ENCODE data around the gene CCM2.
A peak's percentile ranks its signal among the peaks of the same experiment; 100 is the strongest.
"Not testable (repeated sequence)": the region's sequence is repeated elsewhere in the genome, so short reads cannot be mapped to it uniquely, and the experiment has no call there.

CCM2 gene

GRCh38 chr7:44982535-44982923 lies 17.5 kb upstream of the CCM2 start:
- no peak for DNase-seq (ENCODE audit: low spot score in 2 of 2)
- Histone ChIP-seq H3K4me1 (peaks cover 10% of the 10 kb centered on the region), H3K9me3 (no peaks in the 10 kb centered on the region), H3K4me3 (no peak overlapping the region), H3K27me3 (ENCODE audit: low read depth) (no peaks in the 10 kb centered on the region), H3K36me3 (replicated peaks) (peaks cover 56% of the 10 kb centered on the region)
- in situ Hi-C loops (cut with MboI; ENCODE audit: low sequenced_read_pairs) = no loop called here

- in situ Hi-C loops (cut with MboI; ENCODE audit: low sequenced_read_pairs) = no loop called here
- peaks cover 56% of the 10 kb centered on the region for H3K36me3 ChIP-seq (replicated peaks)
- peaks cover 14% of the 10 kb centered on the region for H3K4me1 ChIP-seq
- H3K9me3 ChIP-seq = no peaks in the 10 kb centered on the region
- DNase-seq (ENCODE audit: low spot score in 2 of 2) = no peak
- no peaks in the 10 kb centered on the region for H3K27me3 ChIP-seq (ENCODE audit: low read depth)
- H3K4me3 ChIP-seq = no peak overlapping the region
Observed at GRCh38 chr7:44982970-44983369, 17.0 kb upstream of the CCM2 start.

GRCh38 chr7:44983742-44984477 lies 16.1 kb upstream of the CCM2 start:
- Histone ChIP-seq H3K36me3 (replicated peaks) (peaks cover 52% of the 10 kb centered on the region), H3K4me3 (peak overlapping the region; percentile 98), H3K27me3 (ENCODE audit: low read depth) (no peaks in the 10 kb centered on the region), H3K9me3 (no peaks in the 10 kb centered on the region), H3K4me1 (peaks cover 15% of the 10 kb centered on the region)
- DNase-seq (ENCODE audit: low spot score in 2 of 2) = no peak
- in situ Hi-C loops (cut with MboI; ENCODE audit: low sequenced_read_pairs) = no loop called here

- peak overlapping the region; percentile 98 for H3K4me3 ChIP-seq
- H3K36me3 ChIP-seq (replicated peaks) = peaks cover 52% of the 10 kb centered on the region
- no peaks in the 10 kb centered on the region for H3K27me3 ChIP-seq (ENCODE audit: low read depth)
- peaks cover 15% of the 10 kb centered on the region for H3K4me1 ChIP-seq
- in situ Hi-C loops (cut with MboI; ENCODE audit: low sequenced_read_pairs) = no loop called here
- DNase-seq (ENCODE audit: low spot score in 2 of 2) = no peak
- no peaks in the 10 kb centered on the region for H3K9me3 ChIP-seq
Observed at GRCh38 chr7:44984478-44984758, 15.6 kb upstream of the CCM2 start.

GRCh38 chr7:44985033-44985695 lies 14.8 kb upstream of the CCM2 start:
- H3K4me1 ChIP-seq = peaks cover 15% of the 10 kb centered on the region
- no peak for DNase-seq (ENCODE audit: low spot score in 2 of 2)
- no peaks in the 10 kb centered on the region for H3K27me3 ChIP-seq (ENCODE audit: low read depth)
- peak overlapping the region; percentile 98 for H3K4me3 ChIP-seq
- H3K36me3 ChIP-seq (replicated peaks) = peaks cover 52% of the 10 kb centered on the region
- in situ Hi-C loops (cut with MboI; ENCODE audit: low sequenced_read_pairs) = no loop called here
- H3K9me3 ChIP-seq = no peaks in the 10 kb centered on the region

GRCh38 chr7:44985900-44986217 lies 14.1 kb upstream of the CCM2 start:
- peaks cover 19% of the 10 kb centered on the region for H3K4me1 ChIP-seq
- peak overlapping the region; percentile 98 for H3K4me3 ChIP-seq
- H3K9me3 ChIP-seq = no peaks in the 10 kb centered on the region
- no peaks in the 10 kb centered on the region for H3K27me3 ChIP-seq (ENCODE audit: low read depth)
- in situ Hi-C loops (cut with MboI; ENCODE audit: low sequenced_read_pairs) = no loop called here
- peaks cover 52% of the 10 kb centered on the region for H3K36me3 ChIP-seq (replicated peaks)
- DNase-seq (ENCODE audit: low spot score in 2 of 2) = no peak

GRCh38 chr7:44986218-44987053 lies 13.6 kb upstream of the CCM2 start:
- peak; percentile 91 to 97 for DNase-seq (ENCODE audit: low spot score in 2 of 2)
- Histone ChIP-seq H3K36me3 (replicated peaks) (peaks cover 49% of the 10 kb centered on the region), H3K4me3 (peak overlapping the region; percentile 98), H3K9me3 (no peaks in the 10 kb centered on the region), H3K4me1 (peaks cover 20% of the 10 kb centered on the region), H3K27me3 (ENCODE audit: low read depth) (no peaks in the 10 kb centered on the region)
- in situ Hi-C loops (cut with MboI; ENCODE audit: low sequenced_read_pairs) = no loop called here

- H3K4me3 ChIP-seq = peak overlapping the region; percentile 98
- peaks cover 38% of the 10 kb centered on the region for H3K36me3 ChIP-seq (replicated peaks)
- H3K27me3 ChIP-seq (ENCODE audit: low read depth) = no peaks in the 10 kb centered on the region
- in situ Hi-C loops (cut with MboI; ENCODE audit: low sequenced_read_pairs) = no loop called here
- no peaks in the 10 kb centered on the region for H3K9me3 ChIP-seq
- peaks cover 24% of the 10 kb centered on the region for H3K4me1 ChIP-seq
- no peak for DNase-seq (ENCODE audit: low spot score in 2 of 2)
Observed at GRCh38 chr7:44987457-44987856, 12.5 kb upstream of the CCM2 start.

- Histone ChIP-seq H3K27me3 (ENCODE audit: low read depth) (no peaks in the 10 kb centered on the region), H3K9me3 (no peaks in the 10 kb centered on the region), H3K4me1 (peaks cover 24% of the 10 kb centered on the region), H3K4me3 (no peak overlapping the region; the same call in 1 of the 2 replicates), H3K36me3 (replicated peaks) (peaks cover 33% of the 10 kb centered on the region)
- no peak for DNase-seq (ENCODE audit: low spot score in 2 of 2)
- in situ Hi-C loops (cut with MboI; ENCODE audit: low sequenced_read_pairs) = no loop called here
Observed at GRCh38 chr7:44987996-44988395, 12.0 kb upstream of the CCM2 start.

GRCh38 chr7:44988701-44989100 lies 11.3 kb upstream of the CCM2 start:
- H3K4me1 ChIP-seq = peaks cover 24% of the 10 kb centered on the region
- DNase-seq (ENCODE audit: low spot score in 2 of 2) = no peak

GRCh38 chr7:44989132-44989531 lies 10.9 kb upstream of the CCM2 start:
- Histone ChIP-seq H3K4me3 (no peak overlapping the region), H3K9me3 (no peaks in the 10 kb centered on the region), H3K36me3 (replicated peaks) (peaks cover 22% of the 10 kb centered on the region), H3K27me3 (ENCODE audit: low read depth) (no peaks in the 10 kb centered on the region), H3K4me1 (peaks cover 22% of the 10 kb centered on the region)
- DNase-seq (ENCODE audit: low spot score in 2 of 2) = no peak
- in situ Hi-C loops (cut with MboI; ENCODE audit: low sequenced_read_pairs) = no loop called here

More at GRCh38 chr7:44988701-44989100, 11.3 kb upstream of the CCM2 start:
- Histone ChIP-seq H3K36me3 (replicated peaks) (peaks cover 26% of the 10 kb centered on the region), H3K9me3 (no peaks in the 10 kb centered on the region), H3K4me3 (no peak overlapping the region), H3K27me3 (ENCODE audit: low read depth) (no peaks in the 10 kb centered on the region)
- in situ Hi-C loops (cut with MboI; ENCODE audit: low sequenced_read_pairs) = no loop called here

GRCh38 chr7:44990109-44991023 lies 9.6 kb upstream of the CCM2 start:
- H3K4me3 ChIP-seq = no peak overlapping the region
- H3K9me3 ChIP-seq = no peaks in the 10 kb centered on the region
- no peaks in the 10 kb centered on the region for H3K27me3 ChIP-seq (ENCODE audit: low read depth)
- DNase-seq (ENCODE audit: low spot score in 2 of 2) = peak in 1 of 2 experiments; percentile 44
- in situ Hi-C loops (cut with MboI; ENCODE audit: low sequenced_read_pairs) = no loop called here
- H3K36me3 ChIP-seq (replicated peaks) = peaks cover 9% of the 10 kb centered on the region
- H3K4me1 ChIP-seq = peaks cover 15% of the 10 kb centered on the region

GRCh38 chr7:44992004-44992795 lies 7.8 kb upstream of the CCM2 start:
- H3K27me3 ChIP-seq (ENCODE audit: low read depth); DNase-seq (ENCODE audit: low spot score in 2 of 2); in situ Hi-C loops (cut with MboI; ENCODE audit: low sequenced_read_pairs); H3K9me3 ChIP-seq; H3K4me3 ChIP-seq; H3K36me3 ChIP-seq (replicated peaks): not testable (repeated sequence)
- peaks cover 15% of the 10 kb centered on the region for H3K4me1 ChIP-seq

Data from HAP-1 (cell line).